A673 (cell line): Measurements from ENCODE around the gene GLCCI1.

ENCODE experiments used
- CTCF ChIP-seq: fragments of 300-800, 200-600 bp; sonication (generic); conservative IDR thresholded peaks from 2 replicates; pipeline ENCODE4 v1.5.1; 2017; ENCODE audit warnings: low read depth, mild to moderate bottlenecking, antibody characterized with exemption, low read length, moderate library complexity, mixed read lengths
- EZH2 ChIP-seq: fragments of 200-600 bp; sonication (generic); IDR thresholded peaks from 2 replicates; pipeline ENCODE4 v1.6.1; 2017; ENCODE audit warnings: borderline replicate concordance, low read depth, mild to moderate bottlenecking, mixed read lengths, antibody characterized with exemption, low read length; ENCODE audit not compliant: poor library complexity, severe bottlenecking

- no peak for TF ChIP-seq CTCF
- no peak for TF ChIP-seq EZH2
Observed at GRCh38 chr7:7970237-7970530, 1.6 kb downstream of the GLCCI1 start.
